Mesodermal cell (in vitro differentiated cells): ENCODE data around the gene NUF2. TPM values are rescaled to one million over a fixed set of nuclear protein-coding genes. Genes with fewer than 3 reads are reported as not detected.
"Not testable (repeated sequence)": the region's sequence is repeated elsewhere in the genome, so short reads cannot be mapped to it uniquely, and the experiment has no call there.

Source experiments
- H3K27ac ChIP-seq: 2 replicates; pipeline ENCODE4 v1.7.0; 2013; ENCODE audit warnings: mild to moderate bottlenecking, low read depth, low read length, moderate library complexity; ENCODE audit not compliant: severe bottlenecking
- H3K36me3 ChIP-seq: 2 replicates; pipeline ENCODE4 v1.7.1; 2013; ENCODE audit warnings: mild to moderate bottlenecking, low read length, moderate library complexity; ENCODE audit not compliant: control insufficient read depth, insufficient read depth
- H3K4me1 ChIP-seq: one replicate; pipeline ENCODE4 v1.7.1; 2013; ENCODE audit warnings: mild to moderate bottlenecking, low read length; ENCODE audit not compliant: insufficient read depth, control insufficient read depth, poor library complexity, severe bottlenecking
- H3K4me3 ChIP-seq: 2 replicates; pipeline ENCODE4 v1.7.0; 2013; ENCODE audit warnings: low read length, control low read depth, mild to moderate bottlenecking; ENCODE audit not compliant: insufficient read depth, poor library complexity, severe bottlenecking; ENCODE audit errors: extremely low read depth
- H3K9me3 ChIP-seq: 2 replicates; pipeline ENCODE4 v1.7.1; 2013; ENCODE audit warnings: mild to moderate bottlenecking, low read length, moderate library complexity; ENCODE audit not compliant: control insufficient read depth
- WGBS, 2 experiments: methylation state at CpG; one replicate each; pipeline ENCODE4 v1.1.5; 2013; ENCODE audit warnings: missing lambda C conversion rate in 2 of 2; ENCODE audit not compliant: insufficient coverage in 2 of 2; 5-methylcytosine and 5-hydroxymethylcytosine counted together
- polyA plus RNA-seq, 2 experiments: library from polyadenylated mRNA; stranded (reverse); fragments of 50-300 nt; gene quantifications; one replicate each; pipeline ENCODE4 v1.2.3, GENCODE V29; 2013

The NUF2 gene
- 56.0 TPM for polyA plus RNA-seq (2013, experiment 1 of 2)
- polyA plus RNA-seq (2013, experiment 2 of 2), result 68.0 TPM

DNA sequence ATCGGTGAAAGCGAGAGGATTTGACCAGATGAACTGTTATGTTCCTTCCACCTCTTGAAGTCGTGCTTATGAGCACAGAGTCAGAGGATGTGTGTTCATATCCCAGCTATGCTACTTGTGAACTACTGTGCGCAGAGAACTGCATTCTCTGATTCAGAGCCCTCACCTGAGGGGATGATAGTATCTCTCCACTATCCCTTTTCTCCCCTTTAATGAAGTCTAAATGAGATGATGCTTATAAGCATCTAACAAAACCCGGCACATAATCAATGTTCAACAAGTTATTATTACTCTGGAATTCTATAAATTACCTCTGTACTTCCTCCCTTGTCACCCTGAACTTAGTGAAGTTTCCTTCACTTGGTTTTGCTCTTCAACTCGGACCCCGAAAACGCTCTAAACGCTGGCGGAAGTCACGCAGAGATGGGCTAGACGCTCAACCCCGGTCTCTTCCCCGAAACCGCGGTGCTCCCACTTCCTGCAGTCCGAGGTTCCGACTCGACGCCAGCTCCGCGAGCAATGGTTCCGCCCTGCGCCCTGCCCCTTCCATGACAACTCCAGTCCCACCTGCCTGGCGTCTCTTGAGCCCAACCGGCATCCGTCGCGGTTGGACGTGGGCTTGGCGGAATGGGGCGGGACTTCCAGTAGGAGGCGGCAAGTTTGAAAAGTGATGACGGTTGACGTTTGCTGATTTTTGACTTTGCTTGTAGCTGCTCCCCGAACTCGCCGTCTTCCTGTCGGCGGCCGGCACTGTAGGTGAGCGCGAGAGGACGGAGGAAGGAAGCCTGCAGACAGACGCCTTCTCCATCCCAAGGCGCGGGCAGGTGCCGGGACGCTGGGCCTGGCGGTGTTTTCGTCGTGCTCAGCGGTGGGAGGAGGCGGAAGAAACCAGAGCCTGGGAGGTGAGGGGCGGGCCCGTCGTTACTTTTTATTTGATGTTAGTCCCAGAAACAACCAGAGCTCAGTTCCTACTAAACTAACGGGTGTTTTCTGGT is at the start of gene NUF2:
NUF2 (plus strand) TSS at position 644 of the 995 bp plus-strand sequence. CDS start 4,098 bp downstream, outside the sequence.
- Histone ChIP-seq H3K4me3 (peak within 1 kb of the TSS; percentile 83), H3K27ac (peak within 1 kb of the TSS; percentile 71), H3K36me3 (peaks cover 10% of the 10 kb centered on the region), H3K9me3 (no peaks in the 10 kb centered on the region), H3K4me1 (no peaks in the 10 kb centered on the region)
- 0 to 1% methylated on average over 33 to 36 of the region's 58 CpGs for WGBS, 2 experiments

DNA sequence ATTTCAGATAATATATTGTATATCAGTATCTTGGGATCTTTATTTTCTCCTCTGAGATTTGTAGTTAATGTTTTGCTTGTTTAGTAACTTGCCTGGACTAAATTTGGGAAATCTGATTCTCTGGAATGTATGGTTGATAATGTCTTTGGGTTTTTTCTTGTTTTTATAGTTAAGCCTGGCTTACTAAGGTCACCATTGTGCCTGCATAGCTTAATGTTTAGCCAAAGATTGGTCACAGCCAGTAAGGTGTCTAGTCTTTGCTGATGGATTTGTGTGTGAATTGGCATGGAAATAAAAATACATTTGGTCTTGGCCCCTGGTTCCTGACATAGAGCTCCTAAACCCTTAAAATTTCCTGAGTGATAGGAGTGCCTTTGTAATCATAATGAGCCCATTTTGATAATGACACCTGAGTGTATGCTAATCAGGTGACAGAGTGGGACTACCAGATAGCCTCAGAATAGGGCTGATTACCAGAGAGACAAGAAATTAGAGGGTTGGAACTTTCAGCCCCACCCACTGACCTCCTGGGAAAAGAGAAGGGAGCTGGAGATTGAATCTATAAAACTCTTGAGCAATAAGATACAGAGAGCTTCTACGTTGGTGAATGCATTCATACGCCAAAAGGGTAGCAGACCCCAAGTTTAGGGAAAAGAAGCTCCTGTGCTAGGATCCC is 47.9 kb upstream of the NUF2 start:
- Histone ChIP-seq H3K9me3 (no peaks in the 10 kb centered on the region), H3K36me3 (no peaks in the 10 kb centered on the region), H3K4me1 (no peaks in the 10 kb centered on the region), H3K27ac (no peak overlapping the region), H3K4me3 (no peak overlapping the region)
- WGBS, 2 experiments, result 100% methylated on average over 2 of the region's 2 CpGs

DNA sequence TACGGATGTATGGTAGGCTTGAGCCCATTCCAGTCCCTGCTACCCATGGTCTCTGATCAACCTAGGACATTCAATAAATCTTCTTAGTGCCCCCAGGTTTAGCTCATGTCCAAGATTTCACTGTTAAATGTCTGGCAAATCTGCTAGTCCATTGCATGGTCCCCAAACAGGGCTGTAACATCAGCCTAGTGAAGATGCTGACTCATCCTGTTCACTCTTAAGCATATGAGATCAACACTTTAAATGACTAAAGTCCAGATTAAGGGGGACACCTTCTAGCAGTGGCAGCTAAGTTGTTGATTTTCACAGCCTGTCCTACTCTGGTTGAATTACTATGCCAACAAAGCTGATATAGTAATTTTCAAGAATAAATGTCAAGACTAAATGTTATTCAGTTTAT is 46.5 kb upstream of the NUF2 start:
- 100% methylated on average over 1 of the region's 1 CpG for WGBS, 2 experiments
- H3K27ac ChIP-seq, result no peak overlapping the region
- H3K4me3 ChIP-seq, result no peak overlapping the region
- H3K36me3 ChIP-seq, result no peaks in the 10 kb centered on the region
- no peaks in the 10 kb centered on the region for H3K9me3 ChIP-seq
- no peaks in the 10 kb centered on the region for H3K4me1 ChIP-seq

DNA sequence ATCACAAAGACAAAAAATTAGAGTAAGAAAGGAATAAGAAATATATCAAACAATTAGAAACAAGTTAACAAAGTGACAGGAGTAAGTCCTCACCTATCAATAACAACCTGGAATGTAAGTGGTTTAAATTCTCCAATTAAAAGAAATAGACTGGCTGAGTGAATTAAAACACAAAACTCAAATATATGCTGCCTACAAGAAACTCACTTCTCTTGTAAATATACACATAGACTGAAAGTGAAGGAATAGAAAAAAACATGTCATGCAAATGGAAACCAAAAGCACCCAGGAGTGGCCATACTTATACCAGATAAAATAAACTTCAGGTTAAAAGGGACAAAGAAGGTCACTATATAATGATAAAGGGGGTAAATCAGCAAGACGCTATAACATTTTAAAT is 43.2 kb upstream of the NUF2 start:
- no peaks in the 10 kb centered on the region for H3K36me3 ChIP-seq
- no peak overlapping the region for H3K27ac ChIP-seq
- no peak overlapping the region for H3K4me3 ChIP-seq
- no CpG with 5 or more reads among the region's 1 CpG for WGBS, 2 experiments
- H3K4me1 ChIP-seq, result no peaks in the 10 kb centered on the region
- H3K9me3 ChIP-seq, result no peaks in the 10 kb centered on the region

DNA sequence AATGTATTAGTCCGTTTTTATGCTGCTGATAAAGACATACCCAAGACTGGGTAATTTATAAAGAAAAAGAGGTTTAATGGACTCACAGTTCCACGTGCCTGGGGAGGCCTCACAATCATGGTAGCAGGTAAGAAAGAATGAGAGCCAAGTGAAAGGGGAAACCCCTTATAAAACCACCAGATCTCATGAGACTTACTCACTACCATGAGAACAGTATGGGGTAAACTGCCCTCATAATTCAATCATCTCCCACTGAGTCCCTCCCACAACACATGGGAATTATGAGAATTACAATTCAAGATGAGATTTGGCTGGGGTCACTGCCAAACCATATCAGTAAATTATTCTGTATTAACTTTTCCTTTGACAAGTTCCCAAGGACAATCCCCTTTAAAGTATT is 36.9 kb upstream of the NUF2 start:
- H3K9me3 ChIP-seq, H3K36me3 ChIP-seq, H3K4me3 ChIP-seq, H3K4me1 ChIP-seq, H3K27ac ChIP-seq: not testable (repeated sequence)
- no CpG with 5 or more reads among the region's 2 CpGs for WGBS, 2 experiments

DNA sequence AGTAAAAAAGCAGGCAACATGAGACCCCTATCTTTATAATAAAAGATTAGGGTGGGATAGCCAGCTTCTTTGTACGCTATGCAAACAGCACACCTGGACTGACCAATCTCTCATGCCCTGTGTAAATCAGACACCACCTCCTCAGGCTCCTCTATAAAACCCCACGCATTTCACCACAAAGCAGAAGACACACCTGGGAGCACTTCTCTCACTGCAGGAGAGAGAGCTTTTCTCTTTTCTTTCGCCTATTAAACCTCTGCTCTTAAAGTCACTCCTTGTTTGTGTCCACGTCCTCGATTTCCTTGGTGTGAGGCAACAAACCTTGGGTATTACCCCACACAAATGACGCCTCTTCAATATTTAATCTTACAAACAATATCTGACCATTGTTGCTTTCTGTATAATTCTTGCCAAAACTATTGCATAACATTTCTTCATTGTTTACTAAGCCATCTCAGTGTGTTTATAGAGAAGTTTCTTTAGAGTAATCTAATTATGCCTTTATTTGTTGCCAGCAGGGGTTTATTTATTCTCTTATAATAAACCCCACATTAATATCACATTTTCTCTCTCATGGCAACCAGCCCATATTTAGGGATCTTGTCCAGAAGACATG is 31.6 kb upstream of the NUF2 start:
- H3K27ac ChIP-seq, result no peak overlapping the region
- no peak overlapping the region for H3K4me3 ChIP-seq
- H3K4me1 ChIP-seq, result no peaks in the 10 kb centered on the region
- no peaks in the 10 kb centered on the region for H3K9me3 ChIP-seq
- WGBS, 2 experiments, result 85 to 97% methylated on average over 5 to 6 of the region's 6 CpGs
- H3K36me3 ChIP-seq, result no peaks in the 10 kb centered on the region

DNA sequence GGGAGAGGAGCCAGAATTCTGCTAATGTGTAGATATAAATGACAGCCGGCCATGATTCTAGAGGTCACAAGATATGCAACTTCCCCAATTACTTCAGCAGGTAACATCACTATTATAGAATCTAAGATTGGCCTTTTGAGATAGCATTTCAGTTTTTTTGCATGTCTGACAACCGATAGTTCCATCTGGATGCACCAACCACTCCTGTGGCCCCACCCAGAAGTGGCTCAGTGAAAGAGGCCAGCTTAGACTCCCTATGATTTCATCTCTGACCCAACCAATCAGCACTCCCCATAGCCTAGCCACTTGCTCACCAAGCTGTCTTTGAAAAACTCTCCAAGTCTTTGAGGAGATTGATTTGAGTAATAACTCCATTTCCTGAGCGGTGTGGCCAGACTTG is 30.3 kb upstream of the NUF2 start:
- Histone ChIP-seq H3K4me3 (no peak overlapping the region), H3K36me3 (no peaks in the 10 kb centered on the region), H3K27ac (no peak overlapping the region), H3K4me1 (no peaks in the 10 kb centered on the region), H3K9me3 (no peaks in the 10 kb centered on the region)
- WGBS, 2 experiments, result 95 to 100% methylated on average over 1 to 2 of the region's 3 CpGs

DNA sequence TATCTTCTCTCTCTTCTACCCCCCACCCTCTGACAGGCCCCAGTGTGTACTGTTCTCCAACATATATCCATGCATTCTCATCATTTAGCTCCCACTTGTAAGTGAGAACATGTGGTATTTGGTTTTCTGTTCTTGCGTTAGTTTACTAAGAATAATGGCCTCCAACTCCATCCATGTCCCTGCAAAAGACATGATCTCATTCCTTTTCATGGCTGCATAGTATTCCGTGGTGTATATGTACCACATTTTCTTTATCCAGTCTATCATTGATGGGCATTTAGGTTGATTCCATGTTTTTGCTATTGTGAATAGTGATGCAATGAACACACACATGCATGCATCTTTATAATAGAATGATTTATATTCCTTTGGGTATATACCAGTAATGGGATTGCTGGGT is 29.6 kb upstream of the NUF2 start:
- WGBS, 2 experiments, result no CpG with 5 or more reads among the region's 2 CpGs

DNA sequence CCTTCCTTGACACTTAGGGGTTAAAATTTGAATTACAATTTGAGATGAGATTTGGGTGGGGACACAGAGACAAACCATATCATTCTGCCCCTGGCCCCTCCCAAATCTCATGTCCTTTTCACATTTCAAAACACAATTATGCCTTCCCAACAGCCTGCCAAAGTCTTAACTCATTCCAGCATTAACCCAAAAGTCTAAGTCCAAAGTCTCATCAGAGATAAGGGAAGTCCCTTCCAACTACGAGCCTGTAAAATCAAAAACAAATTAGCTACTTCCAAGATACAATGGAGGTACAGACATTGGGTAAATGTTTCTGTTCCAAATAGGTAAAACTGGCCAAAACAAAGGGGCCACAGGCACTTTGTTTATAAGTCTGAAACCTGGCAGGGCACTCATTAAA is 28.3 kb upstream of the NUF2 start:
- no CpG with 5 or more reads among the region's 1 CpG for WGBS, 2 experiments
- H3K27ac ChIP-seq, H3K4me1 ChIP-seq, H3K36me3 ChIP-seq, H3K9me3 ChIP-seq, H3K4me3 ChIP-seq: not testable (repeated sequence)

More for the DNA sequence above, 29.6 kb upstream of the NUF2 start:
- not testable (repeated sequence) for H3K27ac ChIP-seq, H3K9me3 ChIP-seq, H3K36me3 ChIP-seq, H3K4me1 ChIP-seq, H3K4me3 ChIP-seq

DNA sequence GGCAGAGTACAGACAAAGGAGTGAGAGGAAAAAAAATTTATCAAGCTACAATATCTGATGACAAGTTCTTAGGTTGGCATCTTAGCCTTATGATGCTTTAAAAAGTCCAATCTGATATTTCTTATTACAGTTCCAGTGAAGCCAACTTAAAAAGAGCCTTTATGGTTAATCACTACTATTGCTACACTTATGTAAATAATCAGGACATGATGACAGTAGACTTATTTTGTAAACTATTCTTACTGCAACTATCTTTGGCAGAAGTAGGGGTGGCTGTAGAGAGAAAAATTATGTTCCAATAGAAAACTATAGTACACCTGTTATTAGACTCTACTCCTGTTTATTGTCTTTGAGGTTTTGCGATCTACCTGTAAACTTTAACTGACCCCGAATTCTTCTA is 25.8 kb upstream of the NUF2 start:
- 88 to 100% methylated on average over 1 to 2 of the region's 2 CpGs for WGBS, 2 experiments
- Histone ChIP-seq H3K4me1 (no peaks in the 10 kb centered on the region), H3K9me3 (no peaks in the 10 kb centered on the region), H3K36me3 (peaks cover under 1% of the 10 kb centered on the region), H3K4me3 (no peak overlapping the region), H3K27ac (no peak overlapping the region)
